Embryonic facial prominence (tissue), 1 donor: ENCODE results near the gene ACCS.

ENCODE experiments used
- DNase-seq: peaks from one replicate; pipeline ENCODE4 v3.0.0-alpha.2; 2016; ENCODE audit errors: extremely low spot score

Gene ACCS

DNA sequence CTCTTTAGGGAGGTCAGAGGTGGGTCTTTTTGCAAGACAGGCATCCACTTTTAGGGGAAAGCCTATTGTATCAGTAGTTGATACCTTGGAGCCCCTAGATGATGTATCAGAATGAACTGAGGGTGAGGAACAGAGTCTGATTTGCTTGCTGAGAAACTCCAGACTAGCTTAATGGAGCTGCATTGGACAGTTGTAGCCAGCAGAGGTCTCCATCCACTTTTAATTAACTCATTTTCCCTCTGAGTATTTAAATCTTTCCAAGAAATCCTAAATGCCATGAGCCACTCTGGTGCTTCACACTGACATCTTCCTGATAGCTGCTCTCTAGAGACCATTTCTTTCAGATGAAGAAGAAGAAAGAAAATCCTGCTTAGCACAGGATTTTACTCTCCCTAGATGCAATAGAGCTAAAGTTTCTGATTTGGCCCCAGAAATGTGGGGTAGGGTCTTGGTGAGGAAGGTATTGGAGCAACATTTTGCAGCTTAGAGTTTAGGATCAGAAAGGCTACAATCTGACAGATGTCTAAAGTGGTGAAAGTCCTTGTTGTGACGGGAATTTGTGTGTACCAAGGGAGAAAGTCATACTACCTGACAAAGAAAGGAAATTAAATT lies 67.4 kb downstream of the ACCS start:
- DNase-seq = peak; percentile 62
